GM06990 (cell line): ENCODE measurements around the gene SERPINA3.

ENCODE experiments used
- DNase-seq: peaks from one replicate; pipeline ENCODE4 v3.0.0-alpha.2; 2011; ENCODE audit not compliant: insufficient read length; ENCODE audit errors: extremely low read depth
- H3K27me3 ChIP-seq: replicated peaks from 2 replicates; pipeline ENCODE4 v1.6.0; 2011; ENCODE audit warnings: low read length; ENCODE audit not compliant: control insufficient read depth, insufficient read depth
- H3K36me3 ChIP-seq: 2 replicates; pipeline ENCODE4 v1.5.1; 2011; ENCODE audit warnings: low read length; ENCODE audit not compliant: control insufficient read depth, insufficient read depth
- H3K4me3 ChIP-seq: replicated peaks from 2 replicates; pipeline ENCODE4 v1.5.1; 2011; ENCODE audit warnings: low read depth, mild to moderate bottlenecking, control low read depth, low read length
- TF ChIP-seq, protein P1 (sequence below): IDR thresholded peaks from 2 replicates; pipeline ENCODE4 v1.5.1; 2011; ENCODE audit warnings: low read length, control low read depth, mild to moderate bottlenecking, inconsistent platforms; ENCODE audit not compliant: insufficient read depth, poor library complexity, severe bottlenecking

The SERPINA3 gene

GRCh38 chr14:94617988-94618822 is 6.0 kb downstream of the SERPINA3 start:
- H3K27me3 ChIP-seq: no peaks in the 10 kb centered on the region; the same call in none of the 2 replicates
- DNase-seq: no peak
- no peak overlapping the region for H3K4me3 ChIP-seq
- TF ChIP-seq, protein P1, sequence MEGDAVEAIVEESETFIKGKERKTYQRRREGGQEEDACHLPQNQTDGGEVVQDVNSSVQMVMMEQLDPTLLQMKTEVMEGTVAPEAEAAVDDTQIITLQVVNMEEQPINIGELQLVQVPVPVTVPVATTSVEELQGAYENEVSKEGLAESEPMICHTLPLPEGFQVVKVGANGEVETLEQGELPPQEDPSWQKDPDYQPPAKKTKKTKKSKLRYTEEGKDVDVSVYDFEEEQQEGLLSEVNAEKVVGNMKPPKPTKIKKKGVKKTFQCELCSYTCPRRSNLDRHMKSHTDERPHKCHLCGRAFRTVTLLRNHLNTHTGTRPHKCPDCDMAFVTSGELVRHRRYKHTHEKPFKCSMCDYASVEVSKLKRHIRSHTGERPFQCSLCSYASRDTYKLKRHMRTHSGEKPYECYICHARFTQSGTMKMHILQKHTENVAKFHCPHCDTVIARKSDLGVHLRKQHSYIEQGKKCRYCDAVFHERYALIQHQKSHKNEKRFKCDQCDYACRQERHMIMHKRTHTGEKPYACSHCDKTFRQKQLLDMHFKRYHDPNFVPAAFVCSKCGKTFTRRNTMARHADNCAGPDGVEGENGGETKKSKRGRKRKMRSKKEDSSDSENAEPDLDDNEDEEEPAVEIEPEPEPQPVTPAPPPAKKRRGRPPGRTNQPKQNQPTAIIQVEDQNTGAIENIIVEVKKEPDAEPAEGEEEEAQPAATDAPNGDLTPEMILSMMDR: no peak
- H3K36me3 ChIP-seq: no peaks in the 10 kb centered on the region

DNA sequence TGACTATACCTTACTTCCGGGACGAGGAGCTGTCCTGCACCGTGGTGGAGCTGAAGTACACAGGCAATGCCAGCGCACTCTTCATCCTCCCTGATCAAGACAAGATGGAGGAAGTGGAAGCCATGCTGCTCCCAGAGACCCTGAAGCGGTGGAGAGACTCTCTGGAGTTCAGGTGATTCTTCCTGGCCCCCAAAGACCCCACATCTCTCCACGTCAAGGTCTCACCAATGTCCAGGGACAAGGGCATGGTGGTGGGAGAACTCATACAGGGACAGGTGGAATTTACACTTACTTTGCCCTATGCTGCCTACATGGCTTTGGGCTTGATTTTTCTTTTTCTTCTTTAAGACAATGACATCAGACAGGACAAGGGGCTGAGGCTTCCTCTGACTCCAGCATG is 7.1 kb downstream of the SERPINA3 start:
- TF ChIP-seq, protein P1: no peak
- no peaks in the 10 kb centered on the region; the same call in none of the 2 replicates for H3K27me3 ChIP-seq
- no peak overlapping the region for H3K4me3 ChIP-seq
- no peak for DNase-seq
- H3K36me3 ChIP-seq: no peaks in the 10 kb centered on the region

GRCh38 chr14:94620597-94620996 is 8.4 kb downstream of the SERPINA3 start:
- TF ChIP-seq, protein P1: no peak
- no peak overlapping the region for H3K4me3 ChIP-seq
- H3K36me3 ChIP-seq: no peaks in the 10 kb centered on the region
- H3K27me3 ChIP-seq: no peaks in the 10 kb centered on the region; the same call in none of the 2 replicates
- DNase-seq: no peak

DNA sequence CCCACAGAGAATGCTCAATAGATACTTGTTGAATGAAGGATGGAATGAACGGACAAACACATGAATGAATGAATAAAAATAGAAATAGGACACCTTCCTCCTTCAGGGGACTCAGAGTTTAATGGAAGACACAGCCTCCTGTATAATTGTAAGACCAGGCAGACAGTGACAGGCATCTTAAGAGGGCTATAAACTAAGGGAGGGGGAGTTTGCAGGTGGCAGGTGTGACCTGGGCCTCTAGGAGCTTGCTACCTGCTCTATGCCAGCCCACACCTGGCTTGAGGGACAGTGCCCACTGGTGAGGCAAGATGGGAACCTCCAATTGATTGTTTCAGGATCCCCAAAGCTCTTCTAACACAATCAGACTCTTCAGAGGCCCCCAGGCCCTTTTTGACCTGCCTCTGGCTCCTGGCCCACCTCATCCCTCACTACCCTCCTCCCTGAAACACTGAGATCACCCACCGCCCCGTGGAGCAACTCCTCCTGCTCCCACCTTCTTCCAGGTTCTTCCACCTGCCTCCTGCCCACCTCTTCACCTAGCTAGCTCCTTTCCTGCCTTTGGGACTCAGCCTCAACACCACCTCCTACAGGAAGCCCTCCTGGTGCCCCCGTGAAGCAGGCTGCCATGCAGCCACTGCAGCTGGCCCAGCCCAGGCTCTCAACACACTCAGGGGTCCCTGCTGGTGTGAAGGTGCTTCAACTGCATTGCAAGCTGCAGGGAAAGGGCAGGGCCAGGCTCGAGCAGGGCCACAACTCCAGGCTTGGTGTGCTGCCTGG is 9.4 kb downstream of the SERPINA3 start:
- Histone ChIP-seq H3K27me3 (no peaks in the 10 kb centered on the region; the same call in none of the 2 replicates), H3K4me3 (no peak overlapping the region), H3K36me3 (no peaks in the 10 kb centered on the region)
- TF ChIP-seq, protein P1: no peak
- DNase-seq: no peak

DNA sequence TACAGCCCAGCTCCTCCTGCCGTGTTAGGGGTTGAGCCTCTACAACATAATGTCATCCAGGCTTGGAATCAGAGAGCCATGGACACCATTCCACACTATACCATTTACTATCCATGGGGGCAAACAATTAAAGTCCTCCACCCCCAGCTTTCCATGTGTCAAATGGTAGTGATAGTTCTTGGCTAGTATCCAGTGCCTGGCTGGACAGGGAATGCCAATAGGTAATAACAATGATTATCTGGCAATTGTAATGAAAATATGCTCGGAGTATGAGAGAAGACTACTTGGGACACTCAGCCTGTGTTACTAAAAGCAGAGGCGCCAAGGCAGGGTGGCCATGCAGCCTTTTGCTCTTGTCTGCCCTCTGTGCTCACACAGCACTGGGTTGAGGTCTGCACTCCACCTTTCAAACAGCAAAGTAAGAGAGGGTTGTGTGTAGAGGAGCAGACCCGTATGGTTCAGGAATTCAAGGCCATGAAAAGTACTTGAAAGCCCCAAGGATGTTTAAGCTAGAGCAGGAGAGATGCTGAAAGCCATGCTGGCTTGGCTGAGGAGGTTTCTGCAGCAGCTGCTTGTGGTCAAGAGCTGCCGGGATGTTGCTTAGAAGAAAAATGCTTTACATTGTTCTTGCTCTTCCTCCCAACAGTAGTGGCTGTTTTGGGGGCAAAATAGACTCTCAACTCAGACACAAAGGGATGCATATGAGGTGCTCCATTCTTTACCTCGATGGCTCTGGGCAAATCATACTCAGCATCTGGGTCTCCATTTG is 10.6 kb downstream of the SERPINA3 start:
- Histone ChIP-seq H3K36me3 (no peaks in the 10 kb centered on the region), H3K27me3 (no peaks in the 10 kb centered on the region; the same call in none of the 2 replicates), H3K4me3 (no peak overlapping the region)
- no peak for DNase-seq
- TF ChIP-seq, protein P1: no peak
